ENCODE measurements around the gene CFAP92.

Gene CFAP92

GRCh38 chr3:129025691-129026435 is 32.0 kb upstream of the CFAP92 start:
- FAIRE-seq, result no peak

GRCh38 chr3:129025108-129025507 is 31.2 kb upstream of the CFAP92 start:
- FAIRE-seq (no peak), DNase-seq (ENCODE audit: low spot score) (no peak)

More at GRCh38 chr3:129025691-129026435, 32.0 kb upstream of the CFAP92 start:
- no peak for DNase-seq (ENCODE audit: low spot score)

DNA sequence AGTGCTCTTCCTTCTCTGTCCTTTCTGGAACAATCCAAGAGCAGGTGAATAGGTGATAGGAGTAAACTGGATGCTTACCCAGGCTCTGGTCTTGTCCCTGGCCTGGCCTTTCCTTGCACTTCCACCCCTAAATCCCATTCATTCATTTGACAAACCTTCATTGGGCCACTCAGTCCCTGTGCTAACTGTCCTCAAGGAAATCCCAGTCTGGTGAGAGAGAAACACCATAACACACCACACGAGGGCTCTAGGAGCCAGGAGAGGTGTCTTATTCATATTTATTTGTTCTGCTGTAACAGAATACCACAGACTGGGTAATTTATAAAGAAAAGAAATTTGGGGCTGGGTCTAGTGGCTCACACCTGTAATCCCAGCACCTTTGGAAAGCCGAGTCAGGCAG is 30.0 kb upstream of the CFAP92 start:
- no peak for DNase-seq (ENCODE audit: low spot score)
- no peak for FAIRE-seq

DNA sequence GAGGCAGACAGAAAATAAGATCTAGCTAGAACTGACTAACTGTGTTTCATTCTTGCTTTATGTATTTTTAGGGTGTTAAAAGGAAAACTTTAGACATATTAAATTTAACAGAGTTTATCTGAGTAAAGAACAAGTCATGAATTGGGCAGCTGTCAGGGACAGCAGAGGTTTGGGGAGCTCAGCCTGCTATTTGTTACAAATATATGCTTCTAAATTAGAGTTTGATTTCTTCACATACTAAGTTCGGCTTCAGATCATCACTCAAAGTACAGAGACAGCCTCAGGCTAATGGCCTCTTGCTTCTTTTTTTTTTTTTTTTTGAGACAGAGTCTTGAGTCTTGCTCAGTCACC is 29.1 kb upstream of the CFAP92 start:
- FAIRE-seq (no peak), DNase-seq (ENCODE audit: low spot score) (no peak)

GRCh38 chr3:129022114-129023007 is 28.5 kb upstream of the CFAP92 start:
- no peak for DNase-seq (ENCODE audit: low spot score)
- no peak for FAIRE-seq

- DNase-seq (ENCODE audit: low spot score) (no peak), FAIRE-seq (no peak)
Measured at GRCh38 chr3:129021140-129021551, 27.3 kb upstream of the CFAP92 start.

- FAIRE-seq (no peak), DNase-seq (ENCODE audit: low spot score) (no peak)
Measured at GRCh38 chr3:129020691-129021090, 26.8 kb upstream of the CFAP92 start.

GRCh38 chr3:129019266-129019665 is 25.4 kb upstream of the CFAP92 start:
- no peak for FAIRE-seq
- DNase-seq (ENCODE audit: low spot score), result no peak

- DNase-seq (ENCODE audit: low spot score), result no peak
- FAIRE-seq, result no peak
Measured at GRCh38 chr3:129018751-129019150, 24.9 kb upstream of the CFAP92 start.

GRCh38 chr3:129018271-129018670 is 24.4 kb upstream of the CFAP92 start:
- no peak for FAIRE-seq
- no peak for DNase-seq (ENCODE audit: low spot score)

- DNase-seq (ENCODE audit: low spot score) (no peak), FAIRE-seq (no peak)
Measured at GRCh38 chr3:129017484-129017899, 23.6 kb upstream of the CFAP92 start.

DNA sequence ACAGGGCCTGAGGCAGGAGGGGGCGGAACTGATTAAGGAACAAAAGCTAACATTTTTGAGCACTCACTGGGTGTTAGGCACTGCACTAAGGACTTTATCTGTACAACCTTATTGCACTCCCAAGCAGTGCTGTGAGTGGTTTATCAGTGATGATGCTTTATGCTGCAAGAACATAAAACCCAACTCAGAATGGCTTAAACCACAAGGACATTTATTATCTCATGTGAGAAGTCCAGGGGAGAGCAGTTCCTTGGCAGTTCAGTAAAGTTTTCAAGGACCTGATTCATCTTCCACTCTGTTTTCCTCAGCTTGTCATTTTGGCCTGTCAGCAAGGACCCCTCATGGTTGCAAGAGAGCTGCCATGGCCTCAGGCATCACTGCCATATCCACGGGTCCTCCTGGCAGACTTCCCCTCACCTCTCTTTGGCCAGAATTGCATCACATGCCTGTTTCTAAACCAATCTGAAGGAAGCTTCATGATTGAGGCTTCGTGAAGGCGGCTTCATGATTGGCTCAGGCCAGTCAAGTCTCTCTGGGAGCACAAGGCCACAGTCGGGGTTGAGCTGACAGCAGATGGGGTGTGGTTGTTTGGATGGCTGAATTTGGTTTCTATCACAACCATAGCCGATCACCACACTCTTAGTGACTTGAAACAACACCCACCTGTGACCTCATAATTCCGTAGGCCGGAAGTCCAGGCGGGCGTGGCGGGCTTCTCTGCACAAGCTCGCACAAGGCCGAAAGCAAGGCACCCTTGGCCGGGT is 23.0 kb upstream of the CFAP92 start:
- FAIRE-seq (no peak), DNase-seq (ENCODE audit: low spot score) (no peak)

DNA sequence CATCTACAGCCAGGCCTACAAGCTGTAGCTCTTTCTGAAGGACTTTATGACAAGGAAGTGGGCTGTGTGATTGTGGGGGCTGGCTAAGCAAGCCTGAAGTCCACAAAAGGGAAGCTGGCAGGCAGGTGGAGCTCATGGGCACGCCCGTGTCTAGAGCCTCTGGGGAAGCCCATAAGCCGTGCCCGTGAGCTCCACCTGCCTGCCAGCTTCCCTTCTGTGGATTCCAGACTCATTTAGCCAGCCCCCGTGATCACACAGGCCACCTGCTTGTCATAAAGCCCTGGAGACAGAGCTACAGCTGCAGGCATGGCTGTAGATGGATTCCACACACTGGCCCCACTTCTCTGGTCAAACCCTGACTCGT is 22.5 kb upstream of the CFAP92 start:
- no peak for DNase-seq (ENCODE audit: low spot score)
- no peak for FAIRE-seq

DNA sequence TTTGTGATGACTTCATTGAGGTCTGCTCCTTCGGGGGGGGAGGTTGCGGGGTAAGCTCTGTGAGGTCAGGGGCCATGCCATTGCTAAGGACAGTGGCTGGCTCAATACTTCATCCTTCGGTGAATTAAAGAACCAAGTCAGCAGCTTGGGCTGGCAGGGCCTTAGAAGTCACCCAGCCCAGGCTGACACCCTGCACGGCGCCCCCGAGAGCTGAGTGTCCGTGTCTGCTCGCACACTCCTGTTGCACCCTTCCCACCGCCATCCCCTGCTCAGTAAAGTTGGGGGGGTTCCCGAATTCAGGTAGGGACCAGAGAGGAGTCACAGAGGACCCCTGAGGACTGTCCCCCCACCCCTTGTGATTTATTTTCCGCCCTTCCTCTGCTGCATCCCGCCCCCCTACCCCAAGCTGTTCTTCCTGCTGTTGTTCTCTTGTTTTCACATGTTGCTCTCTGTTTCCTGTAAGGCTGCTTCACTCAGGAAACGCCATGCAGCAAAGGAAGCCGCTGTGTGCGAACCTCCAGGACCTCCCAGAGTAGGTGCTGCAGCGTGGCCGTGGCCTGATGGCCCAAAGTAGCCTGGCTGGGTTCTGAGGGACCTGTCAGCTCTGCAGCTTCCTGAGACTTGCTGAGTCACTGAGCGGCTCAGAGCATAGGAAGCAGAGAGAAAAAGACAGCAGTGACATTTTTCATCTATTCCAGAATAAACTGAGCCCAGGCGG is 21.7 kb upstream of the CFAP92 start:
- no peak for DNase-seq (ENCODE audit: low spot score)
- FAIRE-seq, result no peak

GRCh38 chr3:129014793-129015345 is 21.0 kb upstream of the CFAP92 start:
- FAIRE-seq (no peak), DNase-seq (ENCODE audit: low spot score) (no peak)

DNA sequence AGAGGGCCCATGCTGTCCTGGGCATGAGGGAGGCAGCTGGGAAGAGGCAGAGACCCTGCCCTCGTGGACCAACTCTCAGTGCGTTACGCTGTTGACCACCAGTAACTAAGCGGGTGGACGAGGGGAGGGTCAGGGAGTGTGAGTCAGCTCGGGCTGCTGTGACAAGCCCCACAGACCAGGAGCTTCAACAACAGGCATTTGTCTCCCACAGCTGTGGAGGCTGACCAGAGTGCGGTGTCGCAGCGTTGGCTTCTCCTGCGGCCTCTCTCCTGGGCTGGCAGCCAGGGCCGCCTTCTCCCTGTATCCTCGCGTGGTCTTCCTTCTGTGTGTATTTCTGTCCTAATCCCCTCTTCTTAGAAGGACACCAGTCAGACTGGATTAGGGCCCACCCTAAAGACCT is 20.3 kb upstream of the CFAP92 start:
- DNase-seq (ENCODE audit: low spot score) (no peak), FAIRE-seq (no peak)

GRCh38 chr3:129013491-129013891 is 19.6 kb upstream of the CFAP92 start:
- DNase-seq (ENCODE audit: low spot score) (no peak), FAIRE-seq (no peak)

GRCh38 chr3:129010310-129010956 is 16.6 kb upstream of the CFAP92 start:
- DNase-seq (ENCODE audit: low spot score) (no peak), FAIRE-seq (no peak)

DNA sequence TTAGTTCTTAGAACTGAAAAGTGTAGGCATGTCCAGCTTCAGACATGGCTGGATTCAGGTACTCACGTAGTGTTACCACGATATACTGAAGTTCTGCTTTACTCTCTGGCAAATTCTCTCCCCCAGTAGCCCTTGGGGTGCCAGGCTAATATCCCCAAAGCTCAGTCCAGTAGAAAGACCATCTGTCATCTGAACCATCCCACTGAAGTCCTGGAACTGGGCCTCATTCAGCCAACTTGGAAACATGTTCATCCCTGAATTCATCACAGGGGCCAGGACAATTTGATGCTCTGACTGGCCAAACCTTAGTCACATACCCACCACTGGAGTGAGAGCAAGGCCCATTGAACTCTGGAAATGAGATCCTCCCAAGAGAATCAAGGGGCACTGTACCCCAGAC is 15.4 kb upstream of the CFAP92 start:
- DNase-seq (ENCODE audit: low spot score), result no peak
- FAIRE-seq, result no peak

GRCh38 chr3:129007792-129008191 is 13.9 kb upstream of the CFAP92 start:
- DNase-seq (ENCODE audit: low spot score) (no peak), FAIRE-seq (no peak)

GRCh38 chr3:129006864-129007263 is 13.0 kb upstream of the CFAP92 start:
- DNase-seq (ENCODE audit: low spot score) (no peak), FAIRE-seq (no peak)

Measured in RCC 7860 (cell line).